HG03460 (cell line): Measurements from ENCODE around the gene SMIM36.
A peak's percentile ranks its signal among the peaks of the same experiment; 100 is the strongest.
"Not testable (repeated sequence)": the region's sequence is repeated elsewhere in the genome, so short reads cannot be mapped to it uniquely, and the experiment has no call there.

Experiments
- ATAC-seq: cut with Tn5 transposase; IDR thresholded peaks from one replicate; pipeline ENCODE4 v1.9.1; 2021; ENCODE audit not compliant: unreplicated experiment

The SMIM36 gene

DNA sequence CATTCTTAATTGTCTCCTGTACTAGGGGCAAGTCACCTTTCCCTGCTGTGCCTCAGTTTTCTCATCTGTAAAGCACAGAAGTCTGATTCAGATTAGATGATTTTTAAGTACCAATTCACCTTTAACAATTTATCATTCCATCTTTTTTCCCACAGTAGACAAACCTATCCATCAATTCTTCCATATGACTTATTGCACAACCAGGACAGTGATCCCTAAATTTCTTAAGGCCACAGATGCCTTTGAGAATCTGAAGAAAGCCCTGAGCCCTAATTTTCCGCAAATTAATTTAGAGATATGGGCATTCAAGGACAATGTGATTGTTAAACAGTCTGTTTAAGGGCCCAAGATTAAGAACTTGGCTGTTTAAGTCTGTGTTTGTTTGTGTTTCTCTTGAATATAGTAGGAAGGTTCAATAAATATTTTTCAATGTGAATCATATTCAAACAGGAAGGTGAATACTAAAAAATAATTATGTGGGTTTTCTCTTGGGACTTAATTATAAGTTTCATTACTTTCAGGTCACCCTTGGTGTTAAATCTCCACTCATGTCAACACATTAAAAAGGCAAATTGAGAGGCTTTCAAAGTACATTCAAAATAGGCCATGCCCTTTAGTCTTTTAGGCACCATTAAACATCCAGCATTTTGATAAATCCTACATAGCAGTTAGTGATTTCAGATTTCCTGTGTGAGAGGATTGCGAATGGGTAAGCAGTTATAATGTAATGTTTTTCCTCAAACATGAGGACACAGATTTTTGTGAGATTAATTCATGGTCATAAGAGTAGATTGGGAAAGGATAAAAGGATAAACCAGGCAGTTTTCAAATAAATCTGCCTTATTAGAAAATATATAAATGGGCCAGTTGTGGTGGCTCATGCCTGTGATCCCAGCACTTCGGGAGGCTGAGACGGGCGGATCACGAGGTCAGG, 54.7 kb downstream of the SMIM36 start:
- no peak for ATAC-seq

DNA sequence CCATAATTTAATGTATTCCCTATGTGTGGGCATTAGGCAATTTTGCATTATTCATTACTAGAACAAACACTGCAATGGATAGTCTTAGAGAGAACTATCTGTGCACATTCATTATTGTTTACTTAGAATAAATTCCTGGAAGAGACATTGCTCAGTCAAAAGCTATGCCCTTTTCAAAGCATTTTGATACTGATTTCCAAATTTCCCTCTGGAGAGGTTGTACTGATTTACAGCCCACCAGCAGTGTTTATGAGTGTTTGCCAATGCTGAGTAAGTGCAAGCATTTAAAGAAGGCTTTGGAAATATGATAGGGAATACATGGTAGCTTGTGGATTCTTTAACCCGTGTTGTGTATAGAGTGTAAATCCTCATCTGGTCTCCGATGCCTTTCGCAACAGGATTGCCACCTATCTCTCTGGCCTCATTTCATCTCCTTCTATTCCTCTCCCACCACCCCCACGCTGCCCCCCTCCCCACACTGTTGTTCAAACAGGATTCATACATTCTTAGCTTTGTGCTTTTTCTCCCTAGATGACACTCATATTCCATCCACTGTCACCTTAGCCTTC, 56.3 kb downstream of the SMIM36 start:
- ATAC-seq = no peak

DNA sequence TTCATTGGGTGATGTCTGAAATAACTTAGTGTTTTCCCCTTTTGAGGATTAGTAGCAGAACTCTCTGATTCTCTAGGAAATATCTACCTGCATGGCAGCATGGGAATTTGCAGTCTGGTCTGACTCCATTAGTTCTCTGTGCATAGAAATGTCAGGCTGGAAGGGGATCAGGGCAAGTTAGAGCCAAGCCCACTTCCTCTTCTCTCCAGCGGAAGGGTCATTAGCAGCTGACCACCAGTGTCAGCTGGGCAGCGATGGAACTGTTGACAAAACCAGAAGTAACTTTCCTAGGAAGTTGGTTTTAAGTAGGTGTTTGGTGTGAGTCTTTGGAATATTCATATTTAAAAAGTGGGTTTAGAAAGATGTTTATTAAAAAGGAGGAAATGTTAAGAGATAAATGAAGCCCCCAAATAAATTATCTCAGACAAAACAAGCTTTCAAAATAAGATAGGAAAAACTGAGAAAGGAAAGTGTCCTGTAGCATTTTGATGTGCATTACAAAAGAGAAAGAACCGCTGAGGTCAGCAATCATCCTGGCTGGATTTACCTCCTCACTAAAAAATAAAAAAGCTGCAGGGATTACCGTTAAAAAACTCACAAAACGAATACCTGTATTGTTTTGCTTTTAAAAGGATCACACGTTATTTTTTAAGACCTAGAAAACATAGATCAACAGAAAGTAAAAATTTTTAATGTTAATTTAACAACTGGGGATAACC, 57.3 kb downstream of the SMIM36 start:
- no peak for ATAC-seq

DNA sequence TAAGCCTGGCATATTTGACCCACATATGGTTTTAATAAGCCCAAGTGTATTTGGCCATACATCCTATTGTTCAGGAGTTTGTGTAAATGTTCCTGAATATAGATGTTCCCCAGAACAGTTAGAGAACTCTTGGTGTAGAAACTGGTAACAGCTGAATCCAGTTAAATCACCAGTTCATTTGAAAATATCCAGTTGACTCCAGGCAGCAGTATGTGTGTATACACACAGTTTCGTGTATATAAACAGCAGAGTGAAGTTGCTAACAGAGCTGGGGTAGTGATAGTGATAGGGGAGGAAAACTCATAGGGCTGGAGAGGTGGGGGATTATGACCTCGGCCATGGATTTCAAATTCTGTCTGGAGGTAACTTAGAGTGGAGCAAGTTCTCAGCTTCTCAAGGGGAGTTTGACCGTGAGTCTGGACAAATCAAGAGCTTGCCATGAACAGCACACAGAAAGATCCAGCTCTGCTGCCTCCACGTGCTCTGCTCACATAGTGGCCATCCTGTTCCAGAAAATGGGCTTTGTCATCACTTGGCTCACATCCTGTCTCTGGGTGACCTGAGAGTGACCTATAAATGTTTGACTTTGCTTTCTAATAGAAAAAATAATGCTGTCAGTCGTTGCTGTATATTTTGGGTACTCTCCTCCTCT, 59.0 kb downstream of the SMIM36 start:
- peak; percentile 74 for ATAC-seq

DNA sequence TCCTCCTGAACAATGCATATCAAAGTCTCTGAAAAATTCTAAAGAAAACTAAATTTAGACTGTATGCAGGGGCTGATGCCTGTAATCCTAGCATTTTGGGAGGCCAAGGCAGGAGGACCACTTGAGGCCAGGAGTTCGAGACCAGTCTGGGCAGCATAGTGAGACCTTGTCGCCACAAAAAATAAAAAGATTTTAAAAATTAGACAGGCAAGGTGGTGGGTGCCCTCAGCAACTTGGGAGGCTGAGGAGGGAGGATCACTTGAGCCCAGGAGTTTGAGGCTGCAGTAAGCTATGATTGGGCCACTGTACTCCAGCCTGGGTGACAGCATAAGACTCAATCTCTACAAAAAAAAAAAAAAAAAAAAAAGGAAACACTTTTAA, 59.5 kb downstream of the SMIM36 start:
- ATAC-seq = no peak

DNA sequence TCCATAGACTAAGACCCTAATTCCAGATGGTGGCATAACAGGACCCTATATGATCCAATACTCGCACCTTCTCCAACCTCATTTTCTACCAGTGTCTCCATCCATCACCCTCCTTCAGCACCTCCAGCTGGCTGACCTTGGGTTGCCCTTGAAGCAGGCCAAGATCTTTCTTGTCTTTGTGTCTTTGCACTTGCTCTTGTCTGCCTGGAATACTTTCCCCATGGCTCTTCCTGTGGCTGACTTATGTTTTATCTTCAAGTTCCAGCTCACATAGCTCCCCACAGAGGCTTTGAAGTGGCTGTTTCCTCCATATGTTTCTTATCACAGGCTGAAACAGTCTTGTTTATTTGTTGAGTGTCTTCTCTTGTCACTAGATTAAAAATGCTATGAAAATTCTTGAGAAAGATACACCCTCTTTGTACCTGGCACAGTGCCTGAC, 60.0 kb downstream of the SMIM36 start:
- ATAC-seq = no peak

DNA sequence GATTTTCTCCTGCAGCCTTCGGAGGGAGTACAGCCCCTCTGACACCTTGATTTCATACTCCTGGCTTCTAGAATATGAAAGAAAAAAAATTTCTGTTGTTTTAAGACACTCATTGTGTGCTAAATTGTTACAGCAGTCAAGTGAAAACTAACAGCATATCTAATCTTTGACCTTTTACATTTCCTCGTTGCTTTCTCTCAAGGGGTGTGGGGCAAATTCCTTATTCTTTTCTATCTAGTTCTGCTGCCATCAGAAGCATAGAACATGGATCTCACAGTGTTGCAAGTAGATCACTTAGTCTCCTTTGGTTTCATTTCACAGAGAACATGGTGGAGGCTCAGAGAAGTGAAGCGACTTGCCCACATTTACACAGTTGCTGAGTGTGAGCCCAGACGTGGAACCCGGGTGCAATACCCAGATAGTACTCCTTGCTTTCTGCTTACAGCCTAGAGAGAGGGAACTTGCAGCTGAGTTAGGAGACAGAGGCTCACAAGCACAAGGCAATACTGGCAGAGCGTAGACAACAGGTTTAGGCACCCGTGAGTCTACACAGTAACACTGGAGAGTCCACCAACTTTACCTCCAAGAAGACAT, 60.9 kb downstream of the SMIM36 start:
- no peak for ATAC-seq

DNA sequence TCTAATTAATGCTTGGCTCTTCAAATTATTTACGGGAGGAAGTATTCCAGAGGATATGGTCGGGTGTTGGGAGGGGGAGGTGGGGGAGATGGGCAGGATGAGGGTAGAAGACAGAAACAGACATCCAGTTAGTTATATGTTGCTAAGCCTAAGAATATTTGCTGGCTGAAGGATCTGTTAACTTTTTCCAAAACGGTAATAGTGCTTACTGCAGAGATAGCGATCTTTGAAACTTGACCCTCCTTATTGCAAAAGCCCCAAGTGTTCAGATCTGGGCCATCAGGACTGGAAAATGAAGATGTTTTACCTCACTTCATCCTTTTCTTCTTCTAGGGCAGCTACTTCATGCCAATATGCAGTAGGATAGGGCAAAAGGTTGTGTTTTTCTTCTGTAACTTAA, 62.6 kb downstream of the SMIM36 start:
- ATAC-seq = no peak

DNA sequence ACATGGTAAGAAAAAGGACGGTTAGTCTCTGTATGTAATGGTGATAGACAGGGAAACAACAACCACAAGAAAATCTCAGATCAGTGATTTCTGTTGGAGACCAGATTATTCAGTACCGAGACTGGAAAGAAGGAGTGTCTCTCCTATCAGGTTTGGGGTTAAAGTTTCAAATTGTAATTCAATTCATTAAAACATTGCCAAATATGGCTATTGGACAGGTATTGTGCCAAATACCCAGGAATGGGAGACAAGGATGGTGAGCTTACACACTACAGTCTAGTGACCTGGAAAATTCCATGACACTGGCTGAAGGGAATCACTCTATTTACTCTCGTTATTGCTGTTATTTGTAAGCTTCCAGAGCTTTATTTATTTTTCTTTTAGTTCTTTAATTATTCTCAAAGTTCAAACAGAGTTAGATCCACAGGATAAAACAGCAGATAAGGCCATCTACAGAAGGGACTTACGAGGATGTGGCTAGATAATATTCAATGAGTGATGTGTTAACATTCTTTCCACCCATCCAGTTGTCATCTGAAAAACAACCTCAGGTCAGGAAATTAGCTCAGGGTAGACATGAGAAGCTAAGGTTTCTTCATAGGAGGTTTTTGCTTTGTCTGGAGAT, 64.6 kb downstream of the SMIM36 start:
- ATAC-seq = no peak

DNA sequence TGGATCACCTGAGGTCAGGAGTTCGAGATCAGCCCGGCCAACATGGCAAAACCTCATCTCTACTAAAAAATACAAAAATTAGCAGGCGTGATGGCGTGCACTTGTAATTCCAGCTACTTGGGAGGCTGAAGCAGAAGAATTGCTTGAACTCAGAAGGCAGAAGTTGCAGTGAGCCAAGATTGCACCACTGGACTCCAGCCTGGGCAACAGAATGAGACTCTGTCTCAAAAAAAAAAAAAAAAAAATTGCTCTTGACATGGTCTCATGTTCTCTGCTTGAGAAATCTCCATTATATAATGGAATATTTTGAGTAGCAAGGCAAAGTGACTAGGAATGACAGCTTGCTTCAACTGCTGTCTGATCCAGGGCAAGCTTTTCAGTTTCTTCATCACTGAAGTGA, 65.2 kb downstream of the SMIM36 start:
- ATAC-seq = not testable (repeated sequence)

DNA sequence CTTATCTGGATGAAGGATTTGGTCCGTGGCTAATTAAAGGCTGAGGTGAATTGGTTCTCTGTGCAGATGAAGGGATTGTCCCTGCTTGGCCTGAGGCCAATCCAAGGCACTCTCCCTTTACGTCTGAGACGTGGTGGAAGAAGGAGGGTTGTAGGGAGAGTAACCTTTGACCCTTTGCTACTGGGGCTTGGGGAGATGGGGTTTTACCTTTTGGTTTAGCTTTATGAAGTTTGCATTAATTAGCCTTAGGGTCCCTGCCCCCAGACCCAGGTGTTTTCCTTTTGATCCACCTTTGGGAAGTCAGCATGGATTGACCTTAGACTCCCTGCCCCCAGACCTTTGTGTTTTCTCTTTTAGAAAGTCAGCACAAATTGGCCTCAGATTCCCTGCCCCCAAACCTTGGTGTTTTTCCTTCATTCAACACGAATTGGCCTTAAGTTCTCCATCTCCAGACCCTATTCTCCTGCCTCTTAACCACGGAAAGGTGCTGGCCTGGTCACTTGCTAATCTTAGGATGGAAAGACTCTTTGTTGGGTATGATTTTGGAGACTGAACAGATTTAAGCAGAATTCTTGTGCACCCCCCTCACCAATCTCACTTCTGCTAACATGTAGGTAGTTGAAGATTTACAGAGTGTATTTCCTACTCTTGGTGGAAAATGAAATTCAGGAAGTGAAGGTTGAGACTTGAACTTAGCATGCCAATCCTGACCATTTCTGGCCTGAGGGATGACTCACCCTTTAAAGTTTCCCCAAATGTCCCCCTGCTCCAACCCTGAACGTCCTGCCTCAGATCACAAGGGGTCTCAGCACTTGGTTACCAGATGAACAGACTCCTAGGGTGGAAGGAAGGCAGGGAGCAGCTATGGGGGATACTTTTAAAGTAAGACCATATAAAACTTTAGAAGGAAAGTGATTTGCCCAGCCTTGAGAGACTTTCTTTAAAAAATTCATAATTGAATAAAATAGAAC, 66.5 kb downstream of the SMIM36 start:
- ATAC-seq = peak; percentile 76

DNA sequence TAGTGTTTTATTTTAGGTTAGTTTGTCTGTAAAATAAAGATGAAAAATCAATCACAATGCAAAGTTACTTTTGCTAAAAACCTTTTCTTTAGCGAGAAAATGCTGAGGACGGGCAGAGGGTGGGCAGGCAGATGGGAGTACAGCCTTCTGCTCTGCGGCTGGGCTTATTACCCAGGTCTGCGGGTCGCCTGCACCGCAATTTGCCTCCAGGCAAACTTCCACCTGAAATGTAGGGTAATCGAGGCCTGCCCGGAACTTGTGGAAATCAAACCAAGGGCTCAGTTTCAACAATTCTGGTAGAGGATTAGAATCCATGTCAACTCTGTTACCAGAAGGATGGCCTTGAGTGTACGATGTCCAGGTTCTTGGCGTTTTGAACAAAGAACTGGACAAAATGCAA, 67.3 kb downstream of the SMIM36 start:
- no peak for ATAC-seq

DNA sequence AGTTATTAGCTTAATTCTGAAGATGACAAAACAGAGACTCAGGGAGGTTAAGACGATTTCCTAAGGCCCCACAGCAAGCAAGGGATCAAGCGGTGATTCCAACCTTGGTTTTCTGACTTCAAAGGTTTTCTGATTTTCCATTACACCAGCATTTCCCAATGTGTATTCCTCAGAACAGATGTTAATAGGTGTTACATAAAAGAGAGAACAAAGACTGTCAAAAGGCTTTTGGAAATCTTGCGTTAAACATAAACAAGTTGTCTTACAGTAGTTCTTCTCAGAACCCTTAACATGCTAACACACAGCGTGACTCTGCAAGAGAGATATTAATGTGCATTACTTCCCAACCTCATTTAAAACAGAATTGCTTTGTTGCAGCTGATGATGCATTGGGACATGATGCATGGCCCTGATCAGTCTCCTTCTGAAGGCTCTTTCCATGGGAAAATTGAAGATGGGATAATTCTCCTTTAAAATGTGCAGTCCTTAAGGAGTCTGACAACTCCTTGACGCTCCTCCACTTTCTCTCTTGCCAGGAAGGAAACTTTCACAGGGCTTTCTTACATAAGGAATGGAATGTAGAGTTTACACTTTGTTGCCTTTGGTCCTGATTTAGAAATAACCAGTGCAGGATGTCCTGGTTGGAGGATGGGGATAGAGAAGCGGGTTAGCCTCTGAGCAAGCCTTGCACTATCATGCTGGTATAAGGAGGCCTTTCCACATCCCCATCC, 68.1 kb downstream of the SMIM36 start:
- ATAC-seq = no peak

DNA sequence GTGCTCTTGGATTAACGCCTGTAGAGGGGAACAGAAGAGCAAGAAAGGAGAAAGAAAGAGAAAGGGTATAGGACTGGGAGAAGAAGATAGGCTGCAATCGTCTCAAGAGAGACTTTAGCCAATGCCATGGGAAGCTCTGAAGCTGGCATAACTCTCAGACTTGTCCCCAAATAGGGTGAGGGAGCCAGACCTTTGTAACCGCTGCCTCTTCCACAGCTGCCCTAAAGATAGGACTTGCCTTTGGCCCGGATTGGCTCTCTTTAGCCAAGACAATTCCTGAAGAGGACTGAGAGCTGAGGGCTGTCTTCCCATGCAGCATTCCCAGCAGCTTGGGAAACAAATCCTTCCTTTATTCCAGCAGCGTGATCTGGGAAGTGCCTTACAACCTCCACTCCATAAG, 68.8 kb downstream of the SMIM36 start:
- ATAC-seq = no peak

DNA sequence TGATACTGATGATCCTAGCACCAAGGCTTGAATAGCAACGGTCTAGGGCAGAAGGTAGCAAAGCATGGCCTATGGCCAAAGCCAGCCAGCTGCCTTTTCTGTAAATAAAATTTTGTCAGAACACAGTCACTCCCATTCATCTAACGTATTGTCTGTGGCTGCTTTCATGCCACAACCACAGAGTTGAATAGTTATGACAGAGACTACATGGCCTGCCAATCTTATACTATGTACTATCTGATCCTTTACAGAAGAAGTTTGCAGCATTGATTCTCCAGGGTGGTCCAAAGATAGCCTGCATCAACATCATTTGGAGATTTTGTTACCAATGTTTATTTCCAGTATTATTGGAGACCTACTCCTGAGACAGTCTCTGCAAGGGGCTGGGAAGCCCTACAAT, 69.7 kb downstream of the SMIM36 start:
- ATAC-seq = no peak

DNA sequence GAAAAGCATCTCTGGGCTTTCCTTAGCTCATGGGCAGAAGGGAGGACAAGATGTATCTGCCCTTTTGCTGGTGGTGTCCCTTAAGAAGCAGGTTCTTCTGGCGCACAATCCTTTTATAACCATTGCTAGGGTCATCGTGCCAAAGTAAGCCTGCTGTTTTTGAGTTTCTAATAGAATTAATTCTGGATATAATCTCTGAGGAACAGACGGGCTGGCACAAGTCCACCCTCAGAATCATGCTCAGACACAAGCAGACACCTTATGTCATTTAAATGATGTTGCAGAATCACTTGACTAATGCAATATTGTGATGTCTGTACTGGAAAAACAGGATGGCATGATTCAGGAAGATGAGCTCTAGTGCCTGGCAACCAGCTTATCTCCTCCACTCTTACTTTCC, 70.9 kb downstream of the SMIM36 start:
- no peak for ATAC-seq

DNA sequence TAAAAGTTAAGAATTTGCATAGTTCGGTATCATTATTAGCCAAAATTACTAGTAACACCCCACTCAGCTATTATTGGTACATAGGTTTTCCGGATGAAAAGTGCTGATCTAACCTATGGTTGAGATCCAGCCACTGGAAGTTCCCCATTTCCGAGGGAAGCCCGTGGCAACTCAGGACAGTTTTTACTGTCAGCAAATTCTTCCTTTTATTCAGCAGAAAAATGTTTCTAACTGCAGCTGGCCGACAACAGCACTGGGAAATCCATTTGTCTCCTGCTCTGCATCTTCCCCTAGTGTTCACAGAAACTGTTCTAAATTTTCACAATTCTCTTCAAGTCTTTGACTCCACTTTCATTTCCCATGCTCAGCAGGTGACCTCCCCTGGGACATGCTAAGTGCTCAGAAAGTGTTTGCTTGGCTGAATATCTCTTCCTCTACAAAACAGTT, 74.1 kb downstream of the SMIM36 start:
- peak; percentile 67 for ATAC-seq
